ENCODE results near the gene DIMT1. TPM values are rescaled to one million over a fixed set of nuclear protein-coding genes. Genes with fewer than 3 reads are reported as not detected.

DIMT1 gene
- total and polyA plus RNA-seq, 2 experiments from 2014 or later = 53.0 to 56.5 TPM

- Mint-ChIP-seq H3K36me3 (ENCODE audit: low read depth) (peaks cover 63% of the 10 kb centered on the region; the same call in 2 of the 3 replicates), H3K4me3 (no peak overlapping the region), H3K4me1 (no peaks in the 10 kb centered on the region), H3K9me3 (no peaks in the 10 kb centered on the region), H3K27ac (no peak overlapping the region), H3K27me3 (ENCODE audit: insufficient read depth, low read depth, poor library complexity) (no peaks in the 10 kb centered on the region)
- no peak overlapping the region for H3K27ac ChIP-seq (ENCODE audit: low read depth)
- H3K4me3 ChIP-seq = no peak overlapping the region
- no peaks in the 10 kb centered on the region for H4K20me1 ChIP-seq (replicated peaks; ENCODE audit: insufficient read depth)
- ATAC-seq (no peak), DNase-seq (ENCODE audit: low spot score) (peak; percentile 51)
- H2AFZ ChIP-seq = no peak overlapping the region
- no peaks in the 10 kb centered on the region for H3F3A ChIP-seq (replicated peaks; ENCODE audit: low read depth)
- H3K36me3 ChIP-seq (ENCODE audit: insufficient read depth) = peaks cover 50% of the 10 kb centered on the region
- TF ChIP-seq ZNF331 (CRISPR knock-in tag; IDR thresholded peaks at IDR 0.05; ENCODE audit: low read depth) (no peak), JUNB (IDR thresholded peaks at IDR 0.05; ENCODE audit: unreplicated experiment) (no peak), EZH2phosphoT487 (IDR thresholded peaks at IDR 0.05; ENCODE audit: unreplicated experiment) (no peak), CTCF (conservative IDR thresholded peaks at IDR 0.05; ENCODE audit: low read depth in 2 of 2) (peak in 1 of 2 experiments; percentile 47; a peak in 3 of 4 replicates)
- H3K27me3 ChIP-seq (ENCODE audit: insufficient read depth) = no peaks in the 10 kb centered on the region
- H3K4me2 ChIP-seq = no peak overlapping the region
- no peaks in the 10 kb centered on the region for H3K9me2 ChIP-seq (ENCODE audit: insufficient read depth)
- H3K4me1 ChIP-seq (ENCODE audit: insufficient read depth) = no peaks in the 10 kb centered on the region
- H3K79me2 ChIP-seq (replicated peaks; ENCODE audit: insufficient read depth) = 0 out of 2 replicates have a peak, but pooled peaks cover 8% of the 10 kb centered on the region
Observed at GRCh38 chr5:62354028-62354874, 49.5 kb downstream of the DIMT1 start.

GRCh38 chr5:62348723-62349481, 54.8 kb downstream of the DIMT1 start:
- Mint-ChIP-seq H3K27ac (no peak overlapping the region), H3K4me3 (no peak overlapping the region), H3K27me3 (ENCODE audit: insufficient read depth, low read depth, poor library complexity) (no peaks in the 10 kb centered on the region), H3K4me1 (no peaks in the 10 kb centered on the region), H3K9me3 (no peaks in the 10 kb centered on the region), H3K36me3 (ENCODE audit: low read depth) (peaks cover 42% of the 10 kb centered on the region; the same call in 2 of the 3 replicates)
- H3K4me3 ChIP-seq = no peak overlapping the region
- H2AFZ ChIP-seq = no peak overlapping the region
- peaks cover 14% of the 10 kb centered on the region for H4K20me1 ChIP-seq (replicated peaks; ENCODE audit: insufficient read depth)
- H3K36me3 ChIP-seq (ENCODE audit: insufficient read depth) = peaks cover 34% of the 10 kb centered on the region
- no peaks in the 10 kb centered on the region for H3K27me3 ChIP-seq (ENCODE audit: insufficient read depth)
- H3K9me2 ChIP-seq (ENCODE audit: insufficient read depth) = no peaks in the 10 kb centered on the region
- no peaks in the 10 kb centered on the region for H3K4me1 ChIP-seq (ENCODE audit: insufficient read depth)
- H3K79me2 ChIP-seq (replicated peaks; ENCODE audit: insufficient read depth) = peaks cover 58% of the 10 kb centered on the region
- DNase-seq (ENCODE audit: low spot score) = no peak
- ATAC-seq = no peak
- H3K27ac ChIP-seq (ENCODE audit: low read depth) = no peak overlapping the region
- no peak overlapping the region for H3K4me2 ChIP-seq
- no peaks in the 10 kb centered on the region for H3F3A ChIP-seq (replicated peaks; ENCODE audit: low read depth)
- TF ChIP-seq STAT1 (IDR thresholded peaks at IDR 0.05; ENCODE audit: unreplicated experiment) = no peak
- no peak for TF ChIP-seq CREB1 (CRISPR knock-in tag; IDR thresholded peaks at IDR 0.05; ENCODE audit: low read depth)
- TF ChIP-seq ZNF331 (CRISPR knock-in tag; IDR thresholded peaks at IDR 0.05; ENCODE audit: low read depth) = no peak
- TF ChIP-seq POLR2AphosphoS5 (IDR thresholded peaks at IDR 0.05; ENCODE audit: low read depth) = no peak
